ENCODE measurements around the gene RAB11FIP4. TPM values are rescaled to one million over a fixed set of nuclear protein-coding genes. Genes with fewer than 3 reads are reported as not detected.

Gene RAB11FIP4
- total and polyA plus RNA-seq, 9 of the 15 experiments (the other 6 are each of a cell fraction or from before 2014, with no cell fraction given), result 0.62 to 16.6 (median 8.9) TPM

DNA sequence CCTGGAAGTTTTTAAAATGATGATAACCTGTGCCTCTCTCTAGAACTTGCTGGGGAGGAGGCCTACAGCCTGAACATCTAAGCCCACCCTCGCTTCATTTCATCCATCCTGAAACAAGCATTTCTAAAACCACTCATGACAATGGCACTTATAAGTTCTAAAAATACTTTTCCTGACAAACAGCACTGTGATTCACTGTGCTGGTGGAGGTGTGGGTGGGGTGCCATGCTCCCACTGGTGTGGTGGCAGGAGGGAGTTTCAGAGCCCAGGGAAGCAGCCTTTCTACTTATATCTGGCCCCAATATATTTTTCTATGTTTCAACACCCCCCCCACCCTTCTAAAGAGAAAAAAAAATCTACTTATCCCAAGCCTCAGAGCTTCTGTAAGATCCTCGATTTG is 52.6 kb downstream of the RAB11FIP4 start:
- no TSS peak for BruUV-seq (replicated peaks)

More for the DNA sequence above, 52.6 kb downstream of the RAB11FIP4 start:
- no peak for ATAC-seq
- no peak overlapping the region for H3K4me2 ChIP-seq (ENCODE audit: insufficient read depth, low read length)
- POLR2A ChIA-PET, result interaction anchor here (0.5 kb wide), 1 partner anchor 21 kb away, joined by 3 read pairs; no protein-coding TSS in a partner anchor
- H3K9me3 ChIP-seq (replicated peaks; ENCODE audit: control insufficient read depth, insufficient read depth, low read depth, low read length), result no peaks in the 10 kb centered on the region
- CTCF ChIA-PET (ENCODE audit: low intra/inter-chr PET ratio), result no interaction called here
- TF ChIP-seq ZNF436 (CRISPR knock-in tag; IDR thresholded peaks at IDR 0.05) (no peak), TGIF2 (CRISPR knock-in tag; IDR thresholded peaks at IDR 0.05) (no peak), ARNT (IDR thresholded peaks at IDR 0.05) (no peak), MAFF (IDR thresholded peaks at IDR 0.05; ENCODE audit: low read length) (no peak), NCOA2 (IDR thresholded peaks at IDR 0.05; ENCODE audit: partially characterized antibody in 2 of 2) (no peak), NCOA4 (IDR thresholded peaks at IDR 0.05; ENCODE audit: partially characterized antibody) (no peak), ZNF133 (CRISPR knock-in tag; IDR thresholded peaks at IDR 0.05) (no peak), SMARCA5 (IDR thresholded peaks at IDR 0.05) (no peak), ZNF239 (CRISPR knock-in tag; IDR thresholded peaks at IDR 0.05) (no peak), HMGN3 (IDR thresholded peaks at IDR 0.05; ENCODE audit: borderline replicate concordance, extremely low read depth, insufficient read length, low read depth, low read length) (no peak), NFXL1 (CRISPR knock-in tag; IDR thresholded peaks at IDR 0.05) (no peak), ZNF699 (CRISPR knock-in tag; IDR thresholded peaks at IDR 0.05; ENCODE audit: insufficient replicate concordance) (no peak), JUNB (CRISPR knock-in tag; conservative IDR thresholded peaks at IDR 0.05) (no peak), NFE2 (IDR thresholded peaks at IDR 0.05; ENCODE audit: low read depth) (no peak), HNRNPL (IDR thresholded peaks at IDR 0.05; ENCODE audit: low read depth, low read length) (no peak), BRD9 (IDR thresholded peaks at IDR 0.05; ENCODE audit: low read depth, partially characterized antibody) (no peak), ESRRB (CRISPR knock-in tag; IDR thresholded peaks at IDR 0.05; ENCODE audit: borderline replicate concordance) (no peak)
- TF ChIP-seq, protein P1, sequence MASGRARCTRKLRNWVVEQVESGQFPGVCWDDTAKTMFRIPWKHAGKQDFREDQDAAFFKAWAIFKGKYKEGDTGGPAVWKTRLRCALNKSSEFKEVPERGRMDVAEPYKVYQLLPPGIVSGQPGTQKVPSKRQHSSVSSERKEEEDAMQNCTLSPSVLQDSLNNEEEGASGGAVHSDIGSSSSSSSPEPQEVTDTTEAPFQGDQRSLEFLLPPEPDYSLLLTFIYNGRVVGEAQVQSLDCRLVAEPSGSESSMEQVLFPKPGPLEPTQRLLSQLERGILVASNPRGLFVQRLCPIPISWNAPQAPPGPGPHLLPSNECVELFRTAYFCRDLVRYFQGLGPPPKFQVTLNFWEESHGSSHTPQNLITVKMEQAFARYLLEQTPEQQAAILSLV (tag; IDR thresholded peaks at IDR 0.05), result no peak
- TF ChIP-seq, protein P2, sequence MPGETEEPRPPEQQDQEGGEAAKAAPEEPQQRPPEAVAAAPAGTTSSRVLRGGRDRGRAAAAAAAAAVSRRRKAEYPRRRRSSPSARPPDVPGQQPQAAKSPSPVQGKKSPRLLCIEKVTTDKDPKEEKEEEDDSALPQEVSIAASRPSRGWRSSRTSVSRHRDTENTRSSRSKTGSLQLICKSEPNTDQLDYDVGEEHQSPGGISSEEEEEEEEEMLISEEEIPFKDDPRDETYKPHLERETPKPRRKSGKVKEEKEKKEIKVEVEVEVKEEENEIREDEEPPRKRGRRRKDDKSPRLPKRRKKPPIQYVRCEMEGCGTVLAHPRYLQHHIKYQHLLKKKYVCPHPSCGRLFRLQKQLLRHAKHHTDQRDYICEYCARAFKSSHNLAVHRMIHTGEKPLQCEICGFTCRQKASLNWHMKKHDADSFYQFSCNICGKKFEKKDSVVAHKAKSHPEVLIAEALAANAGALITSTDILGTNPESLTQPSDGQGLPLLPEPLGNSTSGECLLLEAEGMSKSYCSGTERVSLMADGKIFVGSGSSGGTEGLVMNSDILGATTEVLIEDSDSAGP (CRISPR knock-in tag; IDR thresholded peaks at IDR 0.05), result no peak
- TF ChIP-seq, protein P3, sequence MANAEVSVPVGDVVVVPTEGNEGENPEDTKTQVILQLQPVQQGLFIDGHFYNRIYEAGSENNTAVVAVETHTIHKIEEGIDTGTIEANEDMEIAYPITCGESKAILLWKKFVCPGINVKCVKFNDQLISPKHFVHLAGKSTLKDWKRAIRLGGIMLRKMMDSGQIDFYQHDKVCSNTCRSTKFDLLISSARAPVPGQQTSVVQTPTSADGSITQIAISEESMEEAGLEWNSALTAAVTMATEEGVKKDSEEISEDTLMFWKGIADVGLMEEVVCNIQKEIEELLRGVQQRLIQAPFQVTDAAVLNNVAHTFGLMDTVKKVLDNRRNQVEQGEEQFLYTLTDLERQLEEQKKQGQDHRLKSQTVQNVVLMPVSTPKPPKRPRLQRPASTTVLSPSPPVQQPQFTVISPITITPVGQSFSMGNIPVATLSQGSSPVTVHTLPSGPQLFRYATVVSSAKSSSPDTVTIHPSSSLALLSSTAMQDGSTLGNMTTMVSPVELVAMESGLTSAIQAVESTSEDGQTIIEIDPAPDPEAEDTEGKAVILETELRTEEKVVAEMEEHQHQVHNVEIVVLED (CRISPR knock-in tag; IDR thresholded peaks at IDR 0.05), result no peak
- no peaks in the 10 kb centered on the region for H3K9me1 ChIP-seq (ENCODE audit: control insufficient read depth, insufficient read depth, low read length)
- in situ Hi-C loops (cut with MboI) (loop anchor here (5.0 kb wide), 1 partner anchor 83 kb away; no protein-coding TSS in a partner anchor), intact Hi-C loops (cut with micrococcal nuclease) (no loop called here)
- H3K36me3 ChIP-seq (ENCODE audit: control insufficient read depth, insufficient read depth, low read length), result no peaks in the 10 kb centered on the region
- no peak overlapping the region for H3K27ac ChIP-seq (ENCODE audit: extremely low read depth, low read depth, low read length)
- FAIRE-seq, result no peak
- DNase-seq (ENCODE audit: extremely low read depth in 1 of 4, low spot score in 3 of 4), result no peak
- H3K9ac ChIP-seq (ENCODE audit: insufficient read depth in 1 of 2, low read depth in 2 of 2, low read length in 2 of 2), result no peak overlapping the region
- H3K79me2 ChIP-seq (ENCODE audit: control insufficient read depth, insufficient read depth, low read length), result no peaks in the 10 kb centered on the region
- peaks cover 0 to 17% of the 10 kb centered on the region in 2 experiments; a peak in 2 of 5 replicates for H3K27me3 ChIP-seq (ENCODE audit: control insufficient read depth in 2 of 2, insufficient read depth in 2 of 2, low read length in 2 of 2)
- 16% methylated on average over 2 of the region's 2 CpGs for whole genome bisulfite sequencing (ENCODE audit: insufficient coverage, low coverage, missing lambda C conversion rate)
- no peaks in the 10 kb centered on the region for H4K20me1 ChIP-seq (replicated peaks; ENCODE audit: control insufficient read depth, insufficient read depth, low read length)
- H3K4me1 ChIP-seq (replicated peaks in 1 of 2; ENCODE audit: control insufficient read depth in 2 of 2, insufficient read depth in 2 of 2, low read length in 2 of 2), result no peaks in the 10 kb centered on the region; a peak in 1 of 5 replicates
- no peak overlapping the region for H3K4me3 ChIP-seq
- no peak overlapping the region for H2AFZ ChIP-seq (ENCODE audit: low read depth, low read length)

All from K562 (cell line).